OCI-LY7 (cell line): ENCODE data around the gene CMIP.

Experiments used
- EZH2phosphoT487 ChIP-seq: fragments of 200-600 bp; sonication (generic); IDR thresholded peaks from 2 replicates; pipeline ENCODE4 v1.6.1; 2018; ENCODE audit warnings: low read depth, borderline replicate concordance, mild to moderate bottlenecking, mixed run types, antibody characterized with exemption, low read length, moderate library complexity, mixed read lengths
- TF ChIP-seq, protein P1 (sequence below): fragments of 200-600 bp; sonication (generic); conservative IDR thresholded peaks from 2 replicates; pipeline ENCODE4 v1.5.1; 2014; ENCODE audit warnings: mild to moderate bottlenecking, antibody characterized with exemption, low read length, moderate library complexity, mixed read lengths

DNA sequence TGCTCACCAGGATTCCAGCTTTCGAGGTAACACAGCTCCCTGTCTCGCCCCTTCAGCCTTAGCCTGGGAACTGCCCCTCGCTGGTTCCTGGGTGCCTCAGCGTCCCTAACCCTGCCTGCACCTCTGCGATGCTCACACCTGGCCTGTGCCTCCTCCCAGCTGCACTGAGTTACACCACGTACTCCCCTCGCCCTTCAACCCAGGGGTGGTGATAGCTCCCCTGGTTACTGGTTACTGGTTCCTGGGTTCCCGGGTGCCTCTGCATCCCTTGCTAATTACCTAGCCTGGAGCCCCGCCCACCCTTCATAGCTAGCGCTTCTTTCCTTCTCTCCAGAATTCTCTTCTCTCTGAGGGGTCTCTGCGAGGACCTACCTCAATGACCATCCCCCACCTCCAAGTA, 269.2 kb downstream of the CMIP start:
- TF ChIP-seq, protein P1, sequence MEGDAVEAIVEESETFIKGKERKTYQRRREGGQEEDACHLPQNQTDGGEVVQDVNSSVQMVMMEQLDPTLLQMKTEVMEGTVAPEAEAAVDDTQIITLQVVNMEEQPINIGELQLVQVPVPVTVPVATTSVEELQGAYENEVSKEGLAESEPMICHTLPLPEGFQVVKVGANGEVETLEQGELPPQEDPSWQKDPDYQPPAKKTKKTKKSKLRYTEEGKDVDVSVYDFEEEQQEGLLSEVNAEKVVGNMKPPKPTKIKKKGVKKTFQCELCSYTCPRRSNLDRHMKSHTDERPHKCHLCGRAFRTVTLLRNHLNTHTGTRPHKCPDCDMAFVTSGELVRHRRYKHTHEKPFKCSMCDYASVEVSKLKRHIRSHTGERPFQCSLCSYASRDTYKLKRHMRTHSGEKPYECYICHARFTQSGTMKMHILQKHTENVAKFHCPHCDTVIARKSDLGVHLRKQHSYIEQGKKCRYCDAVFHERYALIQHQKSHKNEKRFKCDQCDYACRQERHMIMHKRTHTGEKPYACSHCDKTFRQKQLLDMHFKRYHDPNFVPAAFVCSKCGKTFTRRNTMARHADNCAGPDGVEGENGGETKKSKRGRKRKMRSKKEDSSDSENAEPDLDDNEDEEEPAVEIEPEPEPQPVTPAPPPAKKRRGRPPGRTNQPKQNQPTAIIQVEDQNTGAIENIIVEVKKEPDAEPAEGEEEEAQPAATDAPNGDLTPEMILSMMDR = no peak
- no peak for TF ChIP-seq EZH2phosphoT487
